HCT116 (cell line): ENCODE measurements around the gene AQP12B. TPM values are rescaled to one million over a fixed set of nuclear protein-coding genes. Genes with fewer than 3 reads are reported as not detected.

Experiments used
- ATAC-seq: fragments of 200-7000 bp; cut with Tn5 transposase; 2 replicates; pipeline ENCODE4 v1.9.1; 2020; ENCODE audit warnings: mild to moderate bottlenecking, moderate library complexity
- BruUV-seq: library from RNA; stranded (reverse); fragments of 400-500 nt; replicated peaks from 2 replicates; lab custom pipeline; 2021; lab: Mats Ljungman, UMichigan
- CTCF ChIA-PET: fragments of 300-600 bp; sonication (Branson Sonifier 250); formaldehyde crosslinking; loops from one replicate; lab custom pipeline; 2021; ENCODE audit warnings: antibody characterized with exemption; lab: Charles Lee
- POLR2A ChIA-PET: fragments of 300-600, 350-600 bp; sonication (Branson Sonifier 250); formaldehyde crosslinking; loops from one replicate; lab custom pipeline; 2021; ENCODE audit warnings: antibody characterized with exemption; lab: Charles Lee
- RAD21 ChIA-PET, 2 experiments: fragments of 300-600 bp; sonication (Branson Sonifier 250); formaldehyde crosslinking; loops; one replicate each; lab custom pipeline; 2023; ENCODE audit warnings: low total read pairs in 2 of 2; ENCODE audit not compliant: uncharacterized antibody in 2 of 2, unreplicated experiment in 2 of 2, low non-redundant PET in 1 of 2; lab: Charles Lee
- DNase-seq: peaks from one replicate; pipeline ENCODE4 v3.0.0-alpha.2; 2010; ENCODE audit warnings: low read depth, low spot score
- H2AFZ ChIP-seq: fragments of 200-600 bp; shearing (Covaris generic), sonication (generic); 2 replicates; pipeline ENCODE4 v1.6.1; 2017; ENCODE audit warnings: low read depth, mixed run types, mixed read lengths, antibody characterized with exemption, low read length; ENCODE audit not compliant: poor library complexity, severe bottlenecking
- H3K27ac ChIP-seq: 2 replicates; pipeline ENCODE4 v1.5.1; 2012; ENCODE audit warnings: low read depth, low read length
- H3K27me3 ChIP-seq: fragments of 200-600 bp; sonication (generic); 2 replicates; pipeline ENCODE4 v1.6.1; 2016; ENCODE audit warnings: mixed run types, low read length, mixed read lengths; ENCODE audit not compliant: insufficient read depth
- H3K36me3 ChIP-seq, 2 experiments: fragments of 200-500 bp in 1 of 2; fragments of 200-600 bp in 1 of 2; sonication (Bioruptor generic) in 1 of 2; sonication (generic) in 1 of 2; 2 replicates each; pipeline versions ENCODE4 v1.5.1 to v1.6.1; 2014 to 2016; ENCODE audit warnings: low read length in 2 of 2, inconsistent platforms in 1 of 2, mixed read lengths in 1 of 2, mixed run types in 1 of 2; ENCODE audit not compliant: insufficient read depth in 2 of 2, control insufficient read depth in 1 of 2
- H3K4me1 ChIP-seq, 2 experiments: fragments of 200-600 bp in 1 of 2; sonication (generic) in 1 of 2; 2 replicates each; pipeline versions ENCODE4 v1.5.1 to v1.6.1; 2012 to 2017; ENCODE audit warnings: low read length in 2 of 2, inconsistent platforms in 1 of 2, mild to moderate bottlenecking in 1 of 2, mixed read lengths in 1 of 2, mixed run types in 1 of 2, moderate library complexity in 1 of 2; ENCODE audit not compliant: insufficient read depth in 2 of 2, control insufficient read depth in 1 of 2
- H3K4me2 ChIP-seq: fragments of 200-600 bp; sonication (generic); 2 replicates; pipeline ENCODE4 v1.6.1; 2017; ENCODE audit warnings: mixed run types, low read length, mixed read lengths
- H3K4me3 ChIP-seq, 2 experiments: fragments of 200-600 bp in 1 of 2; sonication (generic) in 1 of 2; replicated peaks in 1 of 2; 2 replicates each; pipeline ENCODE4 v1.5.1; 2011 to 2016; ENCODE audit warnings: low read length in 2 of 2, control low read depth in 1 of 2, low read depth in 1 of 2, mild to moderate bottlenecking in 1 of 2, mixed read lengths in 1 of 2, mixed run types in 1 of 2
- H3K79me2 ChIP-seq: fragments of 200-600 bp; sonication (generic); 2 replicates; pipeline ENCODE4 v1.6.1; 2017; ENCODE audit warnings: mild to moderate bottlenecking, mixed run types, low read length, moderate library complexity, mixed read lengths; ENCODE audit not compliant: insufficient read depth
- H3K9ac ChIP-seq: fragments of 200-600 bp; sonication (generic); 2 replicates; pipeline ENCODE4 v1.6.1; 2016; ENCODE audit warnings: low read length, mixed read lengths
- H3K9me2 ChIP-seq: fragments of 200-600 bp; sonication (generic), shearing (Covaris generic); 2 replicates; pipeline ENCODE4 v1.6.1; 2017; ENCODE audit warnings: mixed run types, mild to moderate bottlenecking, moderate library complexity; ENCODE audit not compliant: insufficient read depth
- H3K9me3 ChIP-seq, 2 experiments: fragments of 200-500 bp in 1 of 2; fragments of 200-600 bp in 1 of 2; sonication (Bioruptor generic) in 1 of 2; sonication (generic) in 1 of 2; 2 replicates each; pipeline ENCODE4 v1.6.1; 2014 to 2017; ENCODE audit warnings: low read length in 2 of 2, mixed read lengths in 2 of 2, inconsistent platforms in 1 of 2, low read depth in 1 of 2, mild to moderate bottlenecking in 1 of 2, mixed run types in 1 of 2, moderate library complexity in 1 of 2; ENCODE audit not compliant: control insufficient read depth in 1 of 2, insufficient read depth in 1 of 2
- H4K20me1 ChIP-seq: fragments of 200-600 bp; sonication (generic), shearing (Covaris generic); 2 replicates; pipeline ENCODE4 v1.6.1; 2017; ENCODE audit warnings: mixed run types, mild to moderate bottlenecking, moderate library complexity; ENCODE audit not compliant: insufficient read depth
- ATF3 ChIP-seq: IDR thresholded peaks from 2 replicates; pipeline ENCODE4 v1.6.1; 2012
- CBX3 ChIP-seq: IDR thresholded peaks from 2 replicates; pipeline ENCODE4 v1.6.1; 2012; ENCODE audit warnings: low read depth
- CEBPB ChIP-seq: IDR thresholded peaks from 2 replicates; pipeline ENCODE4 v1.6.1; 2012; ENCODE audit warnings: low read depth
- EGR1 ChIP-seq: IDR thresholded peaks from 2 replicates; pipeline ENCODE4 v1.6.1; 2012; ENCODE audit warnings: low read depth
- FOSL1 ChIP-seq: IDR thresholded peaks from 2 replicates; pipeline ENCODE4 v1.6.1; 2012; ENCODE audit warnings: low read depth
- MAX ChIP-seq: IDR thresholded peaks from 2 replicates; pipeline ENCODE4 v1.6.1; 2012
- POLR2A ChIP-seq: IDR thresholded peaks from 2 replicates; pipeline ENCODE4 v1.7.0; 2011; ENCODE audit warnings: borderline replicate concordance; ENCODE audit not compliant: insufficient read depth, insufficient read length; ENCODE audit errors: extremely low read depth
- POLR2AphosphoS5 ChIP-seq: IDR thresholded peaks from 2 replicates; pipeline ENCODE4 v1.6.1; 2011; ENCODE audit warnings: mild to moderate bottlenecking, low read depth, low read length, moderate library complexity
- RAD21 ChIP-seq: IDR thresholded peaks from 2 replicates; pipeline ENCODE4 v1.6.1; 2012; ENCODE audit warnings: low read depth, mild to moderate bottlenecking
- REST ChIP-seq: IDR thresholded peaks from 2 replicates; pipeline ENCODE4 v1.6.1; 2012; ENCODE audit warnings: low read depth
- SIN3A ChIP-seq: IDR thresholded peaks from 2 replicates; pipeline ENCODE4 v1.6.1; 2012; ENCODE audit warnings: low read depth
- SP1 ChIP-seq: IDR thresholded peaks from 2 replicates; pipeline ENCODE4 v1.6.1; 2012; ENCODE audit warnings: low read depth
- SRF ChIP-seq: IDR thresholded peaks from 2 replicates; pipeline ENCODE4 v1.6.1; 2012; ENCODE audit warnings: low read depth
- YY1 ChIP-seq: IDR thresholded peaks from 2 replicates; pipeline ENCODE4 v1.6.1; 2011; ENCODE audit warnings: low read length, low read depth, moderate library complexity, mild to moderate bottlenecking; ENCODE audit not compliant: insufficient replicate concordance; ENCODE audit errors: extremely low read depth
- ZBTB33 ChIP-seq: IDR thresholded peaks from 2 replicates; pipeline ENCODE4 v1.6.1; 2011; ENCODE audit warnings: mild to moderate bottlenecking, low read length, moderate library complexity; ENCODE audit not compliant: insufficient replicate concordance; ENCODE audit errors: extremely low read depth
- ZNF274 ChIP-seq: fragments of 200-500 bp; sonication (Bioruptor generic); IDR thresholded peaks from 2 replicates; pipeline ENCODE4 v1.6.1; 2014; ENCODE audit warnings: mild to moderate bottlenecking, low read depth, low read length, inconsistent platforms
- intact Hi-C: fragments of 100-400 bp; cut with micrococcal nuclease; formaldehyde crosslinking; loops from 2 replicates; pipeline ENCODE4 v1.10.0; 2022
- total RNA-seq: library from RNA; stranded (reverse); gene quantifications from one replicate; pipeline ENCODE4 v1.2.1, GENCODE V29; 2021; ENCODE audit not compliant: unreplicated experiment

AQP12B gene
- total RNA-seq, 1 experiment from 2014 or later, result not detected

GRCh38 chr2:240643093-240643810, 39.4 kb downstream of the AQP12B start:
- ChIA-PET POLR2A (no interaction called here), RAD21 (no interaction called here), CTCF (no interaction called here)
- H3K4me2 ChIP-seq, result no peak overlapping the region
- DNase-seq, result no peak
- H3K79me2 ChIP-seq, result no peaks in the 10 kb centered on the region
- H3K36me3 ChIP-seq, result no peaks in the 10 kb centered on the region
- no peak overlapping the region for H3K4me3 ChIP-seq
- no peak overlapping the region; the same call in 1 of the 2 replicates for H3K27ac ChIP-seq
- H3K9me2 ChIP-seq, result no peaks in the 10 kb centered on the region
- H3K9me3 ChIP-seq, result no peaks in the 10 kb centered on the region
- H3K27me3 ChIP-seq, result peaks cover 10% of the 10 kb centered on the region; the same call in 1 of the 2 replicates
- no peak for TF ChIP-seq CBX3
- TF ChIP-seq RAD21, result no peak
- TF ChIP-seq MAX, result no peak
- TF ChIP-seq, all 23 proteins: peak for 0
- no TSS peak for BruUV-seq
- no peak overlapping the region for H2AFZ ChIP-seq
- intact Hi-C loops, result no loop called here
- H4K20me1 ChIP-seq, result no peaks in the 10 kb centered on the region
- no peak for ATAC-seq
- H3K4me1 ChIP-seq, result no peaks in the 10 kb centered on the region
- H3K9ac ChIP-seq, result no peak overlapping the region

GRCh38 chr2:240642806-240643092, 39.9 kb downstream of the AQP12B start:
- Histone ChIP-seq H3K27ac (no peak overlapping the region; the same call in 1 of the 2 replicates), H2AFZ (no peak overlapping the region), H3K4me3 (no peak overlapping the region), H3K4me2 (no peak overlapping the region), H3K9me2 (no peaks in the 10 kb centered on the region), H3K4me1 (no peaks in the 10 kb centered on the region), H3K36me3 (no peaks in the 10 kb centered on the region), H4K20me1 (no peaks in the 10 kb centered on the region), H3K79me2 (no peaks in the 10 kb centered on the region), H3K9me3 (no peaks in the 10 kb centered on the region), H3K27me3 (peaks cover 14% of the 10 kb centered on the region; the same call in 1 of the 2 replicates), H3K9ac (no peak overlapping the region)
- BruUV-seq, result no TSS peak
- ChIA-PET CTCF (no interaction called here), POLR2A (no interaction called here), RAD21 (no interaction called here)
- intact Hi-C loops, result no loop called here
- no peak for ATAC-seq
- DNase-seq, result no peak
- TF ChIP-seq EGR1 (no peak), POLR2AphosphoS5 (no peak), ZBTB33 (no peak), CBX3 (no peak), POLR2A (no peak), YY1 (no peak), CEBPB (no peak), SP1 (no peak), SRF (no peak), REST (no peak), SIN3A (no peak), ATF3 (no peak), ZNF274 (no peak), FOSL1 (no peak)
